GM21526 (cell line): ENCODE data around the gene APMAP.

Experiments used
- ATAC-seq: cut with Tn5 transposase; IDR thresholded peaks from one replicate; pipeline ENCODE4 v1.9.1; 2021; ENCODE audit warnings: moderate library complexity; ENCODE audit not compliant: unreplicated experiment, low FRiP score

APMAP gene

DNA sequence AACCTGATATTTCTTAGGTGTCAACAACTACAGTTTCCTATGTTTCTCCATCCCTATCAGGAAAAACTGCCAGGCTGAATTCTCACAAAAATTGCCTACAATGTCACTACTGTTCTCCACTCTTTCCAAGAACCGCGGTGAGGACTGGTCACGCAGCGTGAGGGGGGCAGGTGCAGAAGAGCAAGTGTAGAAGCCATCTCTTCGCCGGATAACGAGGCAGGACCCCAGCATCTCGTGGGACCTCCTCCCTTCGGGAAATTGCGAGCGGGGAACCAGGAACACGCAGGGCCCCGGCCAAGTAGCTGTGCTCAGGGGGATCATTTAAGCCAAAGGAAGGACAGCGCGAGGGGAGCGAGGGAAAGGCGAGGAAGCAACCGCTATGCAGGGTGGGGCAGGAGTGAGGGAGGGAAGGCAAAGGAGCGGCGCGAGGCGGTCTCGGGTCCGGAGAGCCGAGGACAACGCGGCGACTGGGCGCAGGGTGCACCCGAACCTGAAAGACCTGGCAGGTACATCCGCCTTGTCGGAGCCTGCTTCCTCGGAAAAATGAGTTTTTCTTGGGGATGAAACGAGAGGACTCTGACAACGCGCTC is 559 bp downstream of the APMAP start:
- ATAC-seq: peak; percentile 26

DNA sequence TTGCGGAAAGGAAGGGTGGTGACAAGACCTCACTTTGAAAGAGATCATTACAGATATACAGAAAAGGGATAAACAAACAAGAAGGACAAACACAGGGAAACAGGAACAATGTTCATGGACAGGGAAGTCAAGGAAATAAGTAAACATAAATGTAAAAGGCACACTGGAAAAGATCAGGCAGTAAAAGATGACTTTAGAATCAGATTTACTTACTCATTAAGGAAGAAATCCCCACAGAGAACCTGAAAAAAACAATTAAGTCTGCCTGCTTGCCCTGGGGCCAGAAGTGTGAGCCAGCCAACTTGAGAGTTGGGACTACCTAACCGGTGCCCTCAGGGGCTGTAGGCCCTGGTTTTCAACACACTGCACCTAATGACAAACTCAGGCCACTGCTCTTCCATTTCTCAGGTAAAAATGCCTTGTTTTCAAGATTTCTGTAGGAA is 1.7 kb downstream of the APMAP start:
- ATAC-seq: no peak

DNA sequence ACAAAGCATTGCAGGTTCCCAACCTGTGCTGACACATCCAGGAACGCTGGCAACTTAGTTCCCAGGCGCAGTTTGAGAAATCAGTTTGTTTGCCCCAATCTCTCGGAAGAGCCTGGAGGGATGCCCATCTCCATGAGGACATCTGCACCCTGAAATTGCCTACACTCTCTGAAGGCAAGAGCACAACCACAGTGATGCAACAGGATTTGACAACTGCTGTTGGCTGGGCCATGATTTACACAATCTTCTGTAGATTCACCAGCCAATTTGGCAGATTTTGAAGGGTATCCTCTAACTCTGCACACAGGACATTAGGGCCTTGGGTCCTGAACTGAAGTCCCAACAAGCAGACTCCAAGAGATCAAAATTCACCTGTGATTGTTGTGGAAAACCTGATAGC is 3.4 kb downstream of the APMAP start:
- no peak for ATAC-seq

DNA sequence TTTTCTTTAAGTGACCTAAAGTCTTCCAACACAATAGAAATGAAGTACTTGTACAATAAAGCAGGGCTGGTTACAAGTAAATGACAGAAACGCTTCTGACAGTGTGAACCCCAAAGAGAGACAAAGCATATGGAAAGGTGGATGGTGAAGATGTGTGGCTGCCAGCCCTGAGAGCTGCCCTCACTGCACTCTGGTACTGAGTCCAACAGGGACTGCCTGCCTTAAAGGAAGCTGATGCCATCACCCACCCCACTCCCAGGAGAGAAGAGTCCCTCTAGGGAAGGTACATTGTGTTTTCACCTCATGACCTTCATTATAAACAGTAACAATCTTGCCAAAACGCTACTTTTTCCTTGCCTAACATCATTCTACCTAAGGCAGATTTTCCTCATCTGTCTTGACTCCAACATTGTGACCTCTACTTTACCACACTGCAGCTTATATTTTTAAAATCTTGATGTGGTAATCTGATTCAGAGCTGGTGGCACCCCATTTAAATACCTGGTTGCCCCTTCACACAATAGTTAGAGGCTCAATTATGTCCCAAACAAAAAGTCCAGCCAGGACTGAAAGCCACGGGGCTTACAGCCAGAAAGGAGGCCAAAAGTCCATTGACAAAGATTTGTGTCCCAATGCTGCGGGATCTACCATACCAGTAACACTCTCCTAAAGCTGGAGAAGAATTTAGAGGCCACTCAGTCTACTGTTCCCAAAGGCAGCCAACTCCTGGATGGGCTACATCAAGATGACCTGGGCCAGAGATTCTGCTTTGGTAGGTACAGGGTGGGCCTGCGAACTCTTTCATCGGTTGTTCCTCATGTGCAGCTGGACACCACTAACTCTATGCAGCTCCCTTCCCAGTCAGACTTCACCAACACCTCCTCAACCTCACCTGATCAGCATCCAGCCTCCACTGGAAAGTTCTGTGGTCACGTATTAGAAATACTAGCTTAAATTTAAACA is 4.4 kb downstream of the APMAP start:
- ATAC-seq: no peak

DNA sequence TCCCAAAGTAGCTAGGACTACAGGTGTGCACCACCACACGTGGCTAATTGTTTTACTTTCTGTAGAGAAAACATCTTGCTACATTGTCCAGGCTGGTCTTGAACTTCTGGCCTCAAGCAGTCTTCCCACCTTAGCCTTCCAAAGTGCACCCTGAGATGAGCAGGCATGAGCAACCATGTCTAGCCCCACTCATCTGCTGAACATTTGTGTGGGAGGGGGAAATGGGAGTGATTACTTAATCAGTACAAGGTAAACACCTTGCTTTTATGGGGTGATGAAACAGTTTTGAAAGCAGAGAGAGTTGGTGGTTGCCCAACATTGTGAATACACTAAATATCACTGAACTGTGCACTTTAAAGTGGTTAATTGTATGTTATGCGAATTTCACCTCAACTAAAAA is 5.3 kb downstream of the APMAP start:
- ATAC-seq: no peak

DNA sequence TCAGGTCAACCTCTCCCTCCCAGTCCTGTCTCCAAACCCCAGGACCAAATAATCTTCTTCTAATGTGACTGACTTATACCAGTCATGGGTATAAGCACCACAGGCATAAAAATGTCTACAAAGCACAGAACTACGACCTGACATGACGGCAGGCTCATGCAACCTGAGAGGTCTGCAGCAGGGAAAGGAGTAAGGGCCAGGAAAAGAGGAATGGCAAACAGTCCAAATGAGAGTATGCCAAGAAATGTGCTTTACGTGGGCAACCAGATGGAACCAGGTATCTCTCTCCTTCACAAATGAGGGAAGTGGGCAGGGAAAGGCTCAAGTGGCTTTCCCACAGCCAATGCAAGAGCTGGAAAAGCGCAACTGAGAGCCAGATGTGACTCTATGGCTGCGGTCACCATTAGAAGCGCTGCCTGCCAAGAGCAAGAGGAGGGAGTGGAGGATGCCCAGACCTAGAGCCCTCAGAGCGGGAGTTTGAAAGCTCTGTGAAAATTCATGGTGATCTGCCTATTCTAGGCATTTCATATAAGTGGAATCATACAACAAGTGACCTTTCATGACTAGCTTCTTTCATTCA is 6.0 kb downstream of the APMAP start:
- ATAC-seq: no peak

DNA sequence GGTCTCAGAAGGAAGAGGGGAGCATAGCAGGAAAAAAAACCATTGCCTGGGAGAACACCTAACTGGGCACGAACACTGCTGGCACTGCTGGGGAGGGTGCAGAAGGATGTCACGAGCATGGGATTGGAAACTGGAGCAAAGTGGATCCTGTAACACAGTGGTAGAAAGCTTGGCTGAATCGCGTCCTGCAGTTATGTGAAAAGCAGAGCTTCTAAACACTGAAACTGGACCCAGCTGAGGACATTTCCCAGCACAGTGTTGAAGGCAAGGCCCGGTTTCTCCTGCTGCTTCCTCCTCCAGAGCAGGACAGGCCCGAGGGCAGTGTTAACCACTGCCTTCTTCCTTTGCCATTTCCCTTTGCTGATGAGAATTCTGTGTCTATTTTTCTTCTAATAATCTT is 6.7 kb downstream of the APMAP start:
- no peak for ATAC-seq

DNA sequence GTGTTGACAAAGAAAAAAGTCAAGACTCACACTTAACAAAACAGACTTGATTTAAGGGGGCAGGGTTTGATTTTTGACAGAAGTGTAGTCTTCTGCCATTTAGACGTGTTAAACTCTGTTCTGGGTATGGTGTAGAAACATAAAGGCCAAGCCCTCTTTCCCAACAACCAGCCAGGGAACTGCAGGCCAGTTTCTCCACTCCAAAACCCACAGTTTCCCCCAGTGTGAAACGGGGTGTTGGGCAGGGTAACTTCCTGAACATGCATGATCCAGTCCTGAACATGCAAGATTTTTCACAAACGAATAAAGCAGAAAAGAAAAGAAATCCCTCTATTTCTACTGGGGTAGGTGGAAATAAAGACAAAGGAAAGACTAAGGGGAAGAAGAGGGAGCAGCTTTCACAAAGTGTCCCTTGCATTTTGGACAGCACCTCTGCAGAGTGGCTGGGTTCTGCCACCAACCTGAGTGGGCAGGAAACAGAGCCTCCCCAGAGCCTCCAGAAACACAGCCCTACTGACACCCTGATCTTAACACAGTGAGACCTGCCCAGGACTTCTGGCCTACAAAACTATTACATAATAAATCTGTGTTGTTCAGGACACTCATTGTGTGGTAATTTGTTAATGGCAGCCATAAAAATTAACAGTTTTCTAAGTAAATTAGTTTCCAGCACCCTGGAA is 7.5 kb downstream of the APMAP start:
- ATAC-seq: no peak

DNA sequence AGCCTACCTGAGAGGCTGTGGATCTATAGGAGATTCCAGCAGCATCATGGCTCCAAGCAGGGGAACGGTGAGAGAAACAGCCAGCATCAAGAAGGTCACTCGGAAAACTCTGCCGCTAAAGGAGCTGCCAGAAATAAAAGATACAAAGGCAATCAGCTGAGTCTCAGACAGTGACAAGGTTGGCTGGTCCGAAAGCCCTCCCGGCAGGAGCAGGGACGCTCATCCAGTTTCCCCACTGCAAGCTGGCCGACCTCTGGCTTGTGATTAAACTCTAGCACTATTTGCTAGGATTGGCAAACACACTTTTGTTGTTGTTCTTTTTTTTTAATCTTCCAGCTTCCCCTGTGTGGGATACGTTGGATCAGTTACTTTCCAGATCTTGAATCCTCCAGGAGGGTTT is 8.7 kb downstream of the APMAP start:
- no peak for ATAC-seq

DNA sequence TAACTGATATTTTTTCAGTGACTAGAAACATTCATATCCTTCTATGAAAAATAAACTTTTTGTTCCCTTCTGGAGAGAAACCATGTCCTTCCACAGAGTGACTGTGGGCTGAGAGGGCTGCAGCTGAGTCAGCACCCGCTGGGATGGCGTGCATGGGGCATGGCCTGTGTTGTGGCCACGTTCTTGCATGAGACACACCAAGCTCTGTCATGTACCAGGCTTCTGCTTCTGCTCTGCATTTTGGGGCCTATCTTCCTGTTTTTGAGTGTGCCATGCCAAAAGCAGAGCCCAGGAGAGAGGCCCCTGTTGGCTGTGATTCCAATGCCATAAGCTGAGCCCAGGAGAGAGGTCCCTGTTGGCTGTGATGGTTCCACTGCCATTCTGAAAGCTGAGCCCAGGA is 10.8 kb downstream of the APMAP start:
- ATAC-seq: no peak

DNA sequence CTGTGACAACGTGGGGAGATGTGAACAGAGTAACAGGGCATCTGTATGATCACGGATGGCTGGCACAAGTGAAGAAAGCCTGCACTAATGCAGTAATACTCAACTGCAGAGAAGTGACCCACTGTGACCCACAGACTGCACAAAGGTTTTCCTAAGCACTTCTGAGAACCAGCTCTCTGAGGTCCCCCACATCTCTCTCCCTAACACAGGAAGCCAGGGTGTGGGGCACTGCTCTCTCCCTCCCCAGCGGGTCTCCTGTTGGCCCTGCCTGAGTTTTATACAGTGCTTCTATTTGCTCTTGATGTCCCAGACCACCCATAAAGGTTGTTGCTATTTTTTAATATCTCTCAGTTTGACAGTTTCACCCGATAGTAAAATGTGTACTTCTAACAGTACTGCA is 11.3 kb downstream of the APMAP start:
- no peak for ATAC-seq

DNA sequence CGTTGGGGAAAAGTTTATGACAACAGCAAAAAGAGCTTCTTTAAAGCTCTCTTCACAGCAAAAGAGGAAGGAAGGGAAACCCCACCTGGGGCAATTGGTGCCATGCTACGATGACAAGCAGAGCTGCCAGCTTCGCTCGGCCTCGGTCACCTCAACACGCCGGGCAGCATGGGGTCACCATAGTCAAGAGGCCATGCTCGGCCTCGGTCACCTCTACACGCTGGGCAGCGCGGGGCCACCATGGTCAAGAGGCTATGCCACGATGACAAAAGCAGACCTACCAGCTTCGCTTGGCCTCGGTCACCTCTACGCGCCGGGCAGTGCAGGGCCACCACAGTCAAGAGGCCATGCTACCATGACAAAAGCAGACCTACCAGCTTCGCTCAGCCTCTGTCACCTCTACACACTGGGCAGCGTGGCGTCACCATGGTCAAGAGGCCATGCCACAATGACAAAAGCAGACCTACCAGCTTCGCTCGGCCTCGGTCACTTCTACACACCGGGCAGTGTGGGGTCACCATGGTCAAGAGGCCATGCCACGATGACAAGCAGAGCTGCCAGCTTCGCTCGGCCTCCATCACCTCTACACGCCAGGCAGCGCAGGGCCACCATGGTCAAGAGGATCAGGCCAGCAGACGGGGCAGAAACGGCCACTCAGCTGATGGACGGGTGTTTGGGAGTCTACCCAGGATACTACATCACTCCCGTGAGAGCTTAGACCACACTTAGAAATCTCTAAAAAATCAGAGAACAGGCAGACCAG is 12.1 kb downstream of the APMAP start:
- ATAC-seq: no peak

DNA sequence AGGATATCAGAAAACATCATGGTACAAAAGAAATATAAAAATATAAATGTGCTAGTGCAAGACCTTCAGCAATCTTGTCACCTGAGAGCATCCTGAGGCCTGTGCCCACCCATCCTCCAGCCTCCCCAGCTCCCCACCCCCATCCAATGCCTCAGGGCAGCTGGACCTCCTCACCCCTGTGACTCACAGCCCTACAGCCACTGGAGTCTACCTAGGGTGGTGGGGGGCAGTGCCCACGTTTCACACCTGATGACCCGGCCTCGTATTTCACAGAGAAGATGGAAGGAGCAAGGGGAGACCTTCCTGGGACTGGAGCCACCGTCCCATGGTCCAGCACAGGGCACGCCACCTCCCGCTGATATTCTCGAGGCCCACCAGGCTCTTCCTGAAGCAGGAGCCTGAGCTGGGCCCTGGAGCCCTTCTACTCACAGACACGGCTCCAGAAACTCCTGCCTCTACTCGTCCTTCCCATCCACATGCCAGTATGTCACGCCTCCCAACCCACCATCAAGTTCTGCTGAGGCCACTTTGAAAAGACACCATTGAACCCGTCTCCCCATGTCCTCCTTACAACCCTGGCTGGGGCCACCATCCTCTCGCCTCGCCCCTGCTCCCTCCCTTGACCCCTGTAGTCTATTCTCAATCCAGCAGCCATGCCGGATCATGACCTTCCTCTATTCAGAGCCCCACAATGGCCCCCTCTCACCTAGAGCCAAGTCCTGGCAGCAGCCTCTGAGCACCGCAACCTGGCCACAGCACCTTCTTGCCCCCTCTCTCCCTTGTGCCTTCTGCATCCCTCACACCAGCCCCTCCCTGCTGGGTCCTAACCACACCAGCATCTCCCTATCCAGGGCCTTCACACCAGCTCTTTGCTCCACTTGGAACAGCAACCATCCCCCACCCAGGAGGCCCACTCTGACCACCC is 13.3 kb downstream of the APMAP start:
- ATAC-seq: no peak

DNA sequence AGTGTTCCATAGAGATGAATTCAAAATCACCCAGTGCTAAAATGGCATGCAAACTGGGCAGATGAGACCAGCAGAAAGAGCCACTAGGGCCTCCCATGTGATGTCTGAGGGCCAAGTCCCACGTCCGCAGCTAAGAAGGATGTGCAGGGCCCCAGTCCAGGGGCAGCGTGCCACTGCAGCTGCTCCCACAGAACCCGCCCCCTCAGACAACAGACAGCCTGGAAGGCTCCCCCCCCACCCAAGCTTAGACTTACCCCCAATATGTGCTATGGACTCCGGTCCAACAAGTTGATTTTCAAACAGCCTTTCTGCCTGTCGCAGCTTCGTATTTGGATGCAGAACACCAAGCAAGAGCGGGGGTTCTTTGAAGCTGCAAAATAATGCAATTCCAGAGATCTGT is 14.0 kb downstream of the APMAP start:
- no peak for ATAC-seq

DNA sequence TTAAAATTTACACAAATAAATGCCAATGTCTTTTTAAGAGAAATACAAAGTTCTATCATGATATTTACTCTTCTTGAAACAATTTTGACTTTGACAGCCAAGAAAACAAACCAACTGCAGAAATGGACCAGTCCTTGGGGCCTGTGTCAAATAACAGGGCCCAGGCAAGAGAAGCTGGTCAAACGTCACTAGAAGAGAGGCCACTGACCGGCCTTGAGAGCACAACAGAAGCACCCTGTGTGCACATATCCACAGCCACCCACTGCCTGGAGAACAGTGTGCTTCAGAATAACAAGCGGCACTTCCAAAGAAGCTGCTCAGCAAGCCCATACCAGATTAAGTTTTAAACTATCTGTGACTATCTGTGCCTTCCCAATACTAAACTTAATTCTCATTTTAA is 14.8 kb downstream of the APMAP start:
- no peak for ATAC-seq

DNA sequence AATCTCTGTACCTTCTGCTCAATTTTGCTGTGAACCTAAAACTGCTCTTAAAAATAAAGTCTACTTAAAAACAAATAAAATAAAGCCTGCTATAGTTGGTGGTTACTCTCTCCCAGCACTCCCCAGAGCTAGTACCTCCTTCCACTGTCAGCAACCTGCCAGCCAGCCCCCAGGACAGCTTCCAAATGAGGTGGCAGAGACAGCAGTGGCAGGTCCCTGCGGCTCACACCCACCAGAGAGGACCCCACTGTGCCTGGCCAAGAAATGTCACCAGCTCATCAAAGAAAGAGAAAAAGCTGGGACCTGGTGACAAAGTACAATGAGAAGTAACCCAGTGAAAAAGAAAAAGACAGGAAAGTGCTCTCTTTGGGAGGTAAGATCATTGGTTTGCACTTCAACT is 15.2 kb downstream of the APMAP start:
- ATAC-seq: no peak

DNA sequence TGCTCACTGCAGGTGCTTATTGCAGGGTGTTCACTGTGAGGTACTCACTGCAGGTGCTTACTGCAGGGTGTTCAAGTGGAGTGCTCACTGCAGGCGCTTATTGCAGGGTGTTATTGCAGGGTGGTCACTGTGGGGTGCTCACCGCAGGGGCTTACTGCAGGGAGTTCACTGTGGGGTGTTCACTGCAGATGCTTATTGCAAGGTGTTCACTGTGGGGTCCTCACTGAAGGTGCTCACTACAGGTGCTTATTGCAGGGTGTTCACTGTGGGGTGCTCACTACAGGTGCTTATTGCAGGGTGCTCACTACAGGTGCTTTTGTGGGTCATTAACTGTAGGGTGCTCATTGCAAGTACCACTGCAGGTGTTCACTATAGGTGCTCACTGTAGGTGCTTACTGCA is 20.2 kb downstream of the APMAP start:
- no peak for ATAC-seq

DNA sequence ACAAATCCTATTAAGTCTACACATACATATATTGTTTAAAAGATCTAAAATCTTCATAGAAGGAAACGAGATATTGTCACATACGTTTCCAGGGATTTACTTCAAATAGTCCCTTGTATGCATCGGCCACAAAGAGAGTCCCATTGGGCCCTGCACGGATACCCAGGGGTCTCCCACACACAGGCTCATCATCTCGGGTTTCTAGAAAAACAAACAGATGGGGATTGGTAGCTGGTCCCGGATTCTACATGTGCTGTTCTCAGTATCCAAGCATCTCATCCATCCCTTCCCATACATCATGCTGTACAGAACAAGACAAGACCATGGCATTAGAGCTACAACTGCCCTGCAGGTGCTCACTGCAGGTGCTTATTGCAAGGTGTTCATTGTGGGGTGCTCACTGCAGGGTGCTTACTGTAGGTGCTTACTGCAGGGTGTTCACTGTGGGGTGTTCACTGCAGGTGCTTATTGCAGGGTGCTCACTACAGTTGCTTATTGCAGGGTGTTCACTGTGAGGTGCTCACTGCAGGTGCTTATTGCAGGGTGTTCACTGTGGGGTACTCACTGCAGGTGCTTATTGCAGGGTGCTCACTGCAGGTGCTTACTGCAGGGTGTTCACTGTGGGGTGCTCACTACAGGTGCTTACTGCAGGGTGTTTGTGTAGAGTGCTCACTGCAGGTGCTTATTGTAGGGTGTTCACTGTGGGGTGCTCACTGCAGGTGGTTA is 21.0 kb downstream of the APMAP start:
- no peak for ATAC-seq

DNA sequence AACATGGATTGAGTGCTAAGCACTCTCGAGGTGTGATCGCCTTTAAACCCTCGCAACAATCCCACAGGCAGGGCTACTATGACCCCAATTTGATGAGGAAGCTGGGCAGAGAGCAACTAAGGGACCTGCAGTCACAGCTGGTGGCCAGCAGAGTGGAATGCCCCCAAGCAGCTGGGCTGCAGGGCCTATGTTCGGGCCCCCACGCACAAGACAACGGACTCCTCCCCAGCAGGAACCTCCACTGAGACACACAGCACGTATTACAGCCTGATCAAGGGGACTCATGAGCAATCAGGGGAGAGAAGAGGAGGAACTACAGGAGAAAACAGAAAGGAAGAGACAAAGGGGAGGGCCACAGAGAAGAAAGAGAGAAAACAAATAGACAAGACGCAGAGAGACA is 21.8 kb downstream of the APMAP start:
- no peak for ATAC-seq
